HG02588 (cell line): ENCODE measurements around the gene DLGAP1.

Experiments used
- ATAC-seq: cut with Tn5 transposase; IDR thresholded peaks from one replicate; pipeline ENCODE4 v1.9.1; 2021; ENCODE audit warnings: mild to moderate bottlenecking, moderate library complexity; ENCODE audit not compliant: unreplicated experiment

Gene DLGAP1

GRCh38 chr18:4246374-4246773, 208.7 kb downstream of the DLGAP1 start:
- no peak for ATAC-seq

GRCh38 chr18:4245456-4245855, 209.7 kb downstream of the DLGAP1 start:
- ATAC-seq, result no peak

DNA sequence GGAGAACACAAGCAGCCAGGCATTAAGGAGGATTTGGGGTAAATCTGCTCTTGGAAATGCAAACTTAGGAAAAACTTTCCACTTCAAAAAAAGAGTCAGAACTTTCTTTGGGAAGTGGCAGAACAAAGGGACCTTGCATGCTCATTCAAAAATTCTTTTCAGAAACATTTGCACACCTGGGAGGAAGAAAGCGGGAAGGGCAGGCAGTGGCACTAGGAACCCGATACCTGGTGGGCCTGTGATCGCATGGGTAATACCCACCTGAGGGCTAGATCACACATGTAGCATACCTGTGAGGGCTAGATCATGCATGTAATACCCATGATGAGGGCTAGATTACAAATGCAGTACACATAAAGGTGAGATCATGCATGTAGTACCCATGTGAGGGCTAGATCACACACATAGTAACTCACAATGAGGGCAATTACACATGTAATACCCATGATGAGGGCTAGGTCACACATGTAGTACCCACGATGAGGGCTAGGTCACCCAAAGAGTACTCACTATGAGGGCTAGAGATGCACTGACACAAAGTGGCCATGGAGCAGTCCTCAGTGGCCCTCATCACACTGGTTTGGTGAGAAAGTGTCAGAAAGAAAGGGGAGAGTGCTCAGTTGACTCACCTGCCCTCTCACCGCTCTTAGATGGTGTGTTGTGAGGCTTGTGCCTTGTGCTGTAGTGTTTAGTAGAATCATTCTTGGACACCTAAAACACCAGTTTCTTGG, 212.5 kb downstream of the DLGAP1 start:
- no peak for ATAC-seq

- no peak for ATAC-seq
These were observed 214.0 kb downstream of the DLGAP1 start for GRCh38 chr18:4241090-4241617.

- ATAC-seq, result no peak
These were observed 216.1 kb downstream of the DLGAP1 start for GRCh38 chr18:4238966-4239365.

- ATAC-seq, result no peak
These were observed 217.5 kb downstream of the DLGAP1 start for GRCh38 chr18:4237664-4238041.

DNA sequence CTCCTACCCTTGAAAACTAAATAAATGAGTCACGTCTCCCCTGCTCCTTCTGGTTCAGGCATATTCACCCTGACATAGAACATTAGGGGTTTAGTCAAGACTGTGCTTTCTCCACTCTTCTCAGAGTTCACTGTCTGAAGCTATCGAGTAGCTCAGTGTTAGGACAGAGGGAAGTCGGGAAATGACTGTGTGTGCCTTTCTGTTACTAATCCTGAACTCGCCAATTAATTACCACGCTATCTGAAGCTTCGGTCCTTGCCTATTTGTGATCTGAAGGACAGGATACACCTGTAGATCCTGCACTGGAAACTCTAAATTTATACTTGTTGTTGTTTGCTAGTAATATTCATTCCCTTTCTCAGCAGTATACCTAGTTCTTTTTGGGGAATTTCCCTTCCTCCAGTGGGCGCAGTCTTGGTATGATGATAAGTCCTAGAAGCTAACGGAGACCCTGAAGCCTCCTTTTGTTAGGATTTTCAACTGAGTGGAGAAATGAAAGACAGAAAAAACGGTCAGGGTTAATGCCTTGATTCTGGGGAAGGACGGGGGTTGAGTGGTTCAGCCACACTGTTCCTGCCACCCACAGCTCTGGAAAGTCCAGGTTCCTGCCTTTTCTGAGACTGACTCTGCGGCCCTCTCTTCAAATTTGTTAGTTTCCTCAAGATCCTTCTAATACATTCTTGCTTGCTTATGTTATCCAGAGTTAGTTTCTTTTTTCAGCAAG, 218.0 kb downstream of the DLGAP1 start:
- ATAC-seq, result peak; percentile 54

GRCh38 chr18:4233468-4233867, 221.6 kb downstream of the DLGAP1 start:
- ATAC-seq, result no peak

- no peak for ATAC-seq
These were observed 222.5 kb downstream of the DLGAP1 start for GRCh38 chr18:4232656-4233055.

GRCh38 chr18:4231260-4231659, 223.8 kb downstream of the DLGAP1 start:
- no peak for ATAC-seq

GRCh38 chr18:4230450-4231168, 224.5 kb downstream of the DLGAP1 start:
- no peak for ATAC-seq

- no peak for ATAC-seq
These were observed 230.9 kb downstream of the DLGAP1 start for GRCh38 chr18:4224031-4224704.

- ATAC-seq, result no peak
These were observed 243.8 kb downstream of the DLGAP1 start for GRCh38 chr18:4211111-4211837.

GRCh38 chr18:4208366-4208765, 246.7 kb downstream of the DLGAP1 start:
- ATAC-seq, result no peak

GRCh38 chr18:4207383-4207985, 247.6 kb downstream of the DLGAP1 start:
- no peak for ATAC-seq

GRCh38 chr18:4204438-4204720, 250.7 kb downstream of the DLGAP1 start:
- ATAC-seq, result no peak

DNA sequence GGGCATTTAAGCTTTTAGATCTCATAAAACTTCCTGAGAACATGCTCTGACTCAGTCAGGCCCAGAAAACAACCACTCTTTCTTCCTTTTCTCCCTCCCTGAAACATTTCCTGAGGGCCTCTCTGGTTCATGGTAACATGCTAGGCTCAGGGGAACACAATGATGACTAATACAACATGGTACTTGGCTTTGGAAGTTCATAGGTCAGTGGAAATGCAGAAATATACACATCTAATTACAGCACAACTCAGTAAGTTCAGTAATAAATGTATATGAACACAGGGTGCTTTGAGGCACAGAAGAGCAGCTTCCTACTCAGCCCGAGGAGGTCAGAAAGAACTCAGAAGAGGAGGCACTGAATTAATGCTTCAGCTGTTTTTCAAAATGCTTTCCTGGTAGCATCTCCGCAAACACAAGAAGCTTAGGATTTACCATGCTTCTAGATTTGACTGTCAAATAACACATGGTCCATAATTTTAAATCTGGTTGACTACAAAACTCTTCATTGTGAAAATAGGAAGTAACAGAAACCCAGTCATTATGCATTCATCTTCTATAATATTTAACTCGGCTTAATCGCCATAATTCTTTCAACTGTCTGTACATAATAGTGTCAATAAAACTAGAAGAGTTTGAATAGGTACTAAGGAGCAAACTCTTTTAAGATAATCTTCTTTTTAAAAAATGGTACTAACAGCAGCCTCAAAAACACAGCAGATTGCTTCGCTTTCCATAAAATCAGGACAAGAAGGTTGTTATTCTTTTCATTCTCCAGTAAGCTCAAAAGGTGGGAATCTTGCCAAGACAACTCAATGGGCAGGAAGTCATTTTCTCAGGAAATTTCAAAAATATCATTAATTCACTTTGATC, 251.3 kb downstream of the DLGAP1 start:
- ATAC-seq, result no peak

GRCh38 chr18:4200399-4200798, 254.7 kb downstream of the DLGAP1 start:
- no peak for ATAC-seq

DNA sequence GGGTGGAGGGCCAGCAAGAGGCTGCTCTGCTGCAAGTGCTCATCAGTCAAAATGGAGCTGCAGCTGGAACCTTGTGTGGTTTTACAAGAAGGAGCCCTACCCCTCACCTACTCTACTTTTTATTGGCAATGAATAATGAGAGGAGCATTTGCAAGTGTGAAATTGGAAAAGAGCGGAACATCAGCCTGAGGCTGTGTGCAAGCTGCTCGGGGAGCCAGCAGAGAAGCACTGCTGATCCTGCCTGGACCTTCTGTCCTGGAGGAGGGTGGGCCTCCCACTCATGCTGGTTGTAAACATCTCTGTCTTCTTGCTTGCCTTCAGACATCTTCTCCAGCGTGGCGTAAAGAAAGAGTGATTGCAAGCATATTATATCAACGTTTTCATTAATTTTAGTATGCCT, 256.2 kb downstream of the DLGAP1 start:
- ATAC-seq, result no peak
